Breast epithelium (tissue), 3 donors: Measurements from ENCODE around the gene YY1.

Source experiments
- CTCF ChIP-seq, 3 donors: fragments of 450-650 bp; IDR thresholded peaks; one replicate each; pipeline ENCODE4 v1.5.1; 2016 to 2017; ENCODE audit warnings: antibody characterized with exemption in 3 of 3, mild to moderate bottlenecking in 3 of 3, moderate library complexity in 3 of 3
- POLR2AphosphoS5 ChIP-seq, 3 donors: sonication (generic); formaldehyde crosslinking; IDR thresholded peaks; one replicate each; pipeline ENCODE4 v1.6.1; 2017; ENCODE audit warnings: antibody characterized with exemption in 3 of 3

GRCh38 chr14:100285913-100286400, 47.0 kb downstream of the YY1 start:
- TF ChIP-seq CTCF (IDR thresholded peaks at IDR 0.05) = no peak
- TF ChIP-seq POLR2AphosphoS5 (IDR thresholded peaks at IDR 0.05) = no peak
